OCI-M2 (cell line): Measurements from ENCODE around the gene SPECC1.
"Not testable (repeated sequence)": the region's sequence is repeated elsewhere in the genome, so short reads cannot be mapped to it uniquely, and the experiment has no call there.

ENCODE experiments used
- DNase-seq: peaks from one replicate; lab custom pipeline; 2025; ENCODE audit not compliant: unreplicated experiment; lab: John Stamatoyannopoulos, UW

SPECC1 gene

GRCh38 chr17:20262226-20263114 lies 253.3 kb downstream of the SPECC1 start:
- no peak for DNase-seq

GRCh38 chr17:20263115-20263433 lies 253.9 kb downstream of the SPECC1 start:
- not testable (repeated sequence) for DNase-seq

GRCh38 chr17:20263595-20263994 lies 254.4 kb downstream of the SPECC1 start:
- DNase-seq = no peak

GRCh38 chr17:20264996-20265395 lies 255.8 kb downstream of the SPECC1 start:
- DNase-seq = no peak

GRCh38 chr17:20266806-20267458 lies 257.8 kb downstream of the SPECC1 start:
- DNase-seq = no peak

GRCh38 chr17:20267459-20267842 lies 258.3 kb downstream of the SPECC1 start:
- no peak for DNase-seq

- no peak for DNase-seq
Observed at GRCh38 chr17:20270369-20270768, 261.2 kb downstream of the SPECC1 start.

GRCh38 chr17:20271011-20271610 lies 262.0 kb downstream of the SPECC1 start:
- no peak for DNase-seq

- no peak for DNase-seq
Observed at GRCh38 chr17:20273741-20274500, 264.8 kb downstream of the SPECC1 start.

GRCh38 chr17:20275653-20276052 lies 266.5 kb downstream of the SPECC1 start:
- DNase-seq = no peak

GRCh38 chr17:20276421-20276820 lies 267.3 kb downstream of the SPECC1 start:
- no peak for DNase-seq

GRCh38 chr17:20278805-20279204 lies 269.6 kb downstream of the SPECC1 start:
- DNase-seq = no peak

GRCh38 chr17:20279631-20280030 lies 270.5 kb downstream of the SPECC1 start:
- DNase-seq = no peak

GRCh38 chr17:20280051-20280450 lies 270.9 kb downstream of the SPECC1 start:
- no peak for DNase-seq

GRCh38 chr17:20280851-20281250 lies 271.7 kb downstream of the SPECC1 start:
- DNase-seq = no peak

- DNase-seq = no peak
Observed at GRCh38 chr17:20281860-20282259, 272.7 kb downstream of the SPECC1 start.

- no peak for DNase-seq
Observed at GRCh38 chr17:20282526-20283308, 273.6 kb downstream of the SPECC1 start.

- no peak for DNase-seq
Observed at GRCh38 chr17:20284022-20284421, 274.9 kb downstream of the SPECC1 start.

GRCh38 chr17:20284570-20285295 lies 275.6 kb downstream of the SPECC1 start:
- no peak for DNase-seq

- DNase-seq = no peak
Observed at GRCh38 chr17:20289984-20290383, 280.8 kb downstream of the SPECC1 start.
